HEK293 (cell line): ENCODE measurements around the gene ADAMTS12.

Experiments used
- CTCF ChIA-PET: fragments of 350-600 bp; formaldehyde crosslinking; extraction: SDS; loops from one replicate; lab custom pipeline; 2021; ENCODE audit warnings: antibody characterized with exemption; lab: Yijun Ruan, JAX
- POLR2A ChIA-PET: fragments of 300-600 bp; formaldehyde crosslinking; extraction: SDS; loops from one replicate; lab custom pipeline; 2020; ENCODE audit warnings: antibody characterized with exemption, inconsistent platforms; lab: Yijun Ruan, JAX
- H3K27ac ChIP-seq: fragments of 200-500 bp; sonication (Bioruptor generic); 2 replicates; pipeline ENCODE4 v1.5.1; 2014; ENCODE audit warnings: low read depth, low read length, control low read depth, inconsistent platforms; ENCODE audit errors: extremely low read depth
- H3K36me3 ChIP-seq, 2 experiments: fragments of 200-500 bp in 1 of 2; sonication (Bioruptor generic) in 1 of 2; 1 replicate in 1 of 2; 2 replicates in 1 of 2; pipeline ENCODE4 v1.5.1; 2014 to 2017; ENCODE audit warnings: inconsistent platforms in 2 of 2, low read length in 2 of 2; ENCODE audit not compliant: control insufficient read depth in 2 of 2, insufficient read depth in 1 of 2
- H3K4me1 ChIP-seq: fragments of 200-500 bp; sonication (Bioruptor generic); 2 replicates; pipeline ENCODE4 v1.5.1; 2014; ENCODE audit warnings: mild to moderate bottlenecking, low read length, inconsistent platforms; ENCODE audit not compliant: control insufficient read depth, insufficient read depth
- H3K4me3 ChIP-seq: 2 replicates; pipeline ENCODE4 v1.5.1; 2011; ENCODE audit warnings: low read depth, mild to moderate bottlenecking, control low read depth, low read length, moderate library complexity
- H3K9me3 ChIP-seq: fragments of 200-500 bp; sonication (Bioruptor generic); 2 replicates; pipeline ENCODE4 v1.5.1; 2014; ENCODE audit warnings: low read depth, low read length, inconsistent platforms; ENCODE audit not compliant: control insufficient read depth, insufficient read depth
- IKZF3 ChIP-seq: fragments of 450-650 bp; IDR thresholded peaks from 2 replicates; pipeline ENCODE4 v1.5.0; 2018; ENCODE audit warnings: missing biosample characterization, mild to moderate bottlenecking, missing genetic modification characterization, moderate library complexity
- ZNF10 ChIP-seq: fragments of 450-650 bp; formaldehyde crosslinking; IDR thresholded peaks from 2 replicates; pipeline ENCODE4 v1.5.1; 2017; ENCODE audit warnings: missing biosample characterization, missing genetic modification characterization
- ZNF16 ChIP-seq: fragments of 450-650 bp; formaldehyde crosslinking; IDR thresholded peaks from 2 replicates; pipeline ENCODE4 v1.5.1; 2016; ENCODE audit warnings: low read depth, missing biosample characterization, missing genetic modification characterization
- ZNF202 ChIP-seq: fragments of 450-650 bp; formaldehyde crosslinking; IDR thresholded peaks from 2 replicates; pipeline ENCODE4 v1.5.1; 2016; ENCODE audit warnings: missing biosample characterization, missing genetic modification characterization, borderline replicate concordance
- ZNF211 ChIP-seq: fragments of 450-650 bp; formaldehyde crosslinking; IDR thresholded peaks from 2 replicates; pipeline ENCODE4 v1.5.1; 2016; ENCODE audit warnings: low read depth, missing biosample characterization, missing genetic modification characterization
- ZNF335 ChIP-seq: fragments of 450-650 bp; formaldehyde crosslinking; conservative IDR thresholded peaks from 2 replicates; pipeline ENCODE4 v1.5.1; 2016; ENCODE audit warnings: missing biosample characterization, missing genetic modification characterization
- ZNF350 ChIP-seq: fragments of 450-650 bp; formaldehyde crosslinking; IDR thresholded peaks from 2 replicates; pipeline ENCODE4 v1.5.0; 2017; ENCODE audit warnings: missing biosample characterization, mild to moderate bottlenecking, missing genetic modification characterization
- ZNF423 ChIP-seq: fragments of 450-650 bp; formaldehyde crosslinking; IDR thresholded peaks from 2 replicates; pipeline ENCODE4 v1.5.1; 2016; ENCODE audit warnings: missing biosample characterization, missing genetic modification characterization
- ZNF433 ChIP-seq: fragments of 450-650 bp; formaldehyde crosslinking; IDR thresholded peaks from 2 replicates; pipeline ENCODE4 v1.5.1; 2016; ENCODE audit warnings: missing biosample characterization, missing genetic modification characterization, low read depth
- ZNF473 ChIP-seq: fragments of 450-650 bp; formaldehyde crosslinking; IDR thresholded peaks from 2 replicates; pipeline ENCODE4 v1.5.1; 2017; ENCODE audit warnings: missing biosample characterization, missing genetic modification characterization
- ZNF514 ChIP-seq: fragments of 450-650 bp; formaldehyde crosslinking; IDR thresholded peaks from 2 replicates; pipeline ENCODE4 v1.5.1; 2016; ENCODE audit warnings: missing biosample characterization, missing genetic modification characterization
- ZNF530 ChIP-seq: fragments of 450-650 bp; formaldehyde crosslinking; IDR thresholded peaks from 2 replicates; pipeline ENCODE4 v1.5.1; 2016; ENCODE audit warnings: low read depth, missing biosample characterization, missing genetic modification characterization
- ZNF544 ChIP-seq: fragments of 450-650 bp; formaldehyde crosslinking; IDR thresholded peaks from 2 replicates; pipeline ENCODE4 v1.5.0; 2017; ENCODE audit warnings: missing biosample characterization, missing genetic modification characterization
- ZNF548 ChIP-seq: fragments of 450-650 bp; formaldehyde crosslinking; IDR thresholded peaks from 2 replicates; pipeline ENCODE4 v1.5.1; 2016; ENCODE audit warnings: missing biosample characterization, missing genetic modification characterization
- ZNF561 ChIP-seq: fragments of 450-650 bp; IDR thresholded peaks from 2 replicates; pipeline ENCODE4 v1.5.1; 2018; ENCODE audit warnings: missing biosample characterization, missing genetic modification characterization, borderline replicate concordance
- ZNF677 ChIP-seq: fragments of 450-650 bp; IDR thresholded peaks from 2 replicates; pipeline ENCODE4 v1.5.0; 2018; ENCODE audit warnings: missing biosample characterization, mild to moderate bottlenecking, missing genetic modification characterization, moderate library complexity
- ZNF792 ChIP-seq: fragments of 450-650 bp; formaldehyde crosslinking; IDR thresholded peaks from 2 replicates; pipeline ENCODE4 v1.5.1; 2016; ENCODE audit warnings: missing biosample characterization, missing genetic modification characterization
- TF ChIP-seq, protein P1 (sequence below): fragments of 450-650 bp; formaldehyde crosslinking; IDR thresholded peaks from 2 replicates; pipeline ENCODE4 v1.5.1; 2016; ENCODE audit warnings: missing biosample characterization, missing genetic modification characterization
- TF ChIP-seq, protein P2 (sequence below): fragments of 450-650 bp; formaldehyde crosslinking; IDR thresholded peaks from 2 replicates; pipeline ENCODE4 v1.5.1; 2017; ENCODE audit warnings: missing biosample characterization, missing genetic modification characterization
- TF ChIP-seq, protein P3 (sequence below): fragments of 450-650 bp; formaldehyde crosslinking; IDR thresholded peaks from 2 replicates; pipeline ENCODE4 v1.5.1; 2016; ENCODE audit warnings: missing biosample characterization, missing genetic modification characterization, low read depth
- TF ChIP-seq, protein P4 (sequence below): fragments of 450-650 bp; formaldehyde crosslinking; IDR thresholded peaks from 2 replicates; pipeline ENCODE4 v1.5.1; 2017; ENCODE audit warnings: missing biosample characterization, missing genetic modification characterization
- TF ChIP-seq, protein P5 (sequence below): sonication (generic); formaldehyde crosslinking; IDR thresholded peaks from 2 replicates; pipeline ENCODE4 v1.8.1; 2022; ENCODE audit warnings: mild to moderate bottlenecking, moderate library complexity, missing genetic modification reagents

ADAMTS12 gene

DNA sequence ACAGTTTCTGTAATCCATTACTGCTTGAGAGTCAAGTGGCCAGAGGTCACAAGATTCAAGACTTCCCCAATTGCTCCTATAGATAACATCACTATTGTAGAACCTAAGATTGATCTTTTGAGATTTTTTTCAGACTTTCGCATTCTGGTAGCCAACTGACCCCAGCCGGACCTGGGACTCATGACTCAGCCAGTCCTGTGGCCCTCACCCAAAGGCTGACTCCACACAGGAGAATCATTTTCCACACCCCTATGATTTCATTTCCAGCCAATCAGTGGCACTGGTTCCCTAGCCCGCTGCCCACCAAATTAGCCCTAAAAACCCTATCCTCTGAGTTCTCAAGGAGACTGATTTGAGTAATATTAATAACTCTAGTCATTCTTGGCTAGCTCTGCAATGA, 414.8 kb downstream of the ADAMTS12 start:
- peaks cover 11 to 50% of the 10 kb centered on the region in 2 experiments for H3K36me3 ChIP-seq
- no peak overlapping the region for H3K4me3 ChIP-seq
- H3K9me3 ChIP-seq: no peaks in the 10 kb centered on the region
- no peak overlapping the region for H3K27ac ChIP-seq
- no peaks in the 10 kb centered on the region for H3K4me1 ChIP-seq
- ChIA-PET POLR2A (no interaction called here), CTCF (interaction anchor here (0.5 kb wide), 1 partner anchor 1045 kb away, joined by 3 read pairs; no protein-coding TSS in a partner anchor)
- TF ChIP-seq ZNF211 (tag by site-specific recombination) (no peak), ZNF335 (tag by site-specific recombination) (no peak), ZNF433 (tag by site-specific recombination) (no peak), ZNF350 (tag by site-specific recombination) (no peak), ZNF677 (tag by site-specific recombination) (no peak), ZNF548 (no peak), ZNF473 (no peak), ZNF10 (tag by site-specific recombination) (no peak), IKZF3 (tag by site-specific recombination) (no peak), ZNF544 (tag by site-specific recombination) (no peak)
- TF ChIP-seq, protein P1, sequence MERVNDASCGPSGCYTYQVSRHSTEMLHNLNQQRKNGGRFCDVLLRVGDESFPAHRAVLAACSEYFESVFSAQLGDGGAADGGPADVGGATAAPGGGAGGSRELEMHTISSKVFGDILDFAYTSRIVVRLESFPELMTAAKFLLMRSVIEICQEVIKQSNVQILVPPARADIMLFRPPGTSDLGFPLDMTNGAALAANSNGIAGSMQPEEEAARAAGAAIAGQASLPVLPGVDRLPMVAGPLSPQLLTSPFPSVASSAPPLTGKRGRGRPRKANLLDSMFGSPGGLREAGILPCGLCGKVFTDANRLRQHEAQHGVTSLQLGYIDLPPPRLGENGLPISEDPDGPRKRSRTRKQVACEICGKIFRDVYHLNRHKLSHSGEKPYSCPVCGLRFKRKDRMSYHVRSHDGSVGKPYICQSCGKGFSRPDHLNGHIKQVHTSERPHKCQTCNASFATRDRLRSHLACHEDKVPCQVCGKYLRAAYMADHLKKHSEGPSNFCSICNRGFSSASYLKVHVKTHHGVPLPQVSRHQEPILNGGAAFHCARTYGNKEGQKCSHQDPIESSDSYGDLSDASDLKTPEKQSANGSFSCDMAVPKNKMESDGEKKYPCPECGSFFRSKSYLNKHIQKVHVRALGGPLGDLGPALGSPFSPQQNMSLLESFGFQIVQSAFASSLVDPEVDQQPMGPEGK (tag by site-specific recombination): no peak
- TF ChIP-seq, protein P2, sequence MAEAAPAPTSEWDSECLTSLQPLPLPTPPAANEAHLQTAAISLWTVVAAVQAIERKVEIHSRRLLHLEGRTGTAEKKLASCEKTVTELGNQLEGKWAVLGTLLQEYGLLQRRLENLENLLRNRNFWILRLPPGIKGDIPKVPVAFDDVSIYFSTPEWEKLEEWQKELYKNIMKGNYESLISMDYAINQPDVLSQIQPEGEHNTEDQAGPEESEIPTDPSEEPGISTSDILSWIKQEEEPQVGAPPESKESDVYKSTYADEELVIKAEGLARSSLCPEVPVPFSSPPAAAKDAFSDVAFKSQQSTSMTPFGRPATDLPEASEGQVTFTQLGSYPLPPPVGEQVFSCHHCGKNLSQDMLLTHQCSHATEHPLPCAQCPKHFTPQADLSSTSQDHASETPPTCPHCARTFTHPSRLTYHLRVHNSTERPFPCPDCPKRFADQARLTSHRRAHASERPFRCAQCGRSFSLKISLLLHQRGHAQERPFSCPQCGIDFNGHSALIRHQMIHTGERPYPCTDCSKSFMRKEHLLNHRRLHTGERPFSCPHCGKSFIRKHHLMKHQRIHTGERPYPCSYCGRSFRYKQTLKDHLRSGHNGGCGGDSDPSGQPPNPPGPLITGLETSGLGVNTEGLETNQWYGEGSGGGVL (tag by site-specific recombination): no peak
- TF ChIP-seq, protein P3, sequence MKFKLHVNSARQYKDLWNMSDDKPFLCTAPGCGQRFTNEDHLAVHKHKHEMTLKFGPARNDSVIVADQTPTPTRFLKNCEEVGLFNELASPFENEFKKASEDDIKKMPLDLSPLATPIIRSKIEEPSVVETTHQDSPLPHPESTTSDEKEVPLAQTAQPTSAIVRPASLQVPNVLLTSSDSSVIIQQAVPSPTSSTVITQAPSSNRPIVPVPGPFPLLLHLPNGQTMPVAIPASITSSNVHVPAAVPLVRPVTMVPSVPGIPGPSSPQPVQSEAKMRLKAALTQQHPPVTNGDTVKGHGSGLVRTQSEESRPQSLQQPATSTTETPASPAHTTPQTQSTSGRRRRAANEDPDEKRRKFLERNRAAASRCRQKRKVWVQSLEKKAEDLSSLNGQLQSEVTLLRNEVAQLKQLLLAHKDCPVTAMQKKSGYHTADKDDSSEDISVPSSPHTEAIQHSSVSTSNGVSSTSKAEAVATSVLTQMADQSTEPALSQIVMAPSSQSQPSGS (tag by site-specific recombination): no peak
- TF ChIP-seq, protein P4, sequence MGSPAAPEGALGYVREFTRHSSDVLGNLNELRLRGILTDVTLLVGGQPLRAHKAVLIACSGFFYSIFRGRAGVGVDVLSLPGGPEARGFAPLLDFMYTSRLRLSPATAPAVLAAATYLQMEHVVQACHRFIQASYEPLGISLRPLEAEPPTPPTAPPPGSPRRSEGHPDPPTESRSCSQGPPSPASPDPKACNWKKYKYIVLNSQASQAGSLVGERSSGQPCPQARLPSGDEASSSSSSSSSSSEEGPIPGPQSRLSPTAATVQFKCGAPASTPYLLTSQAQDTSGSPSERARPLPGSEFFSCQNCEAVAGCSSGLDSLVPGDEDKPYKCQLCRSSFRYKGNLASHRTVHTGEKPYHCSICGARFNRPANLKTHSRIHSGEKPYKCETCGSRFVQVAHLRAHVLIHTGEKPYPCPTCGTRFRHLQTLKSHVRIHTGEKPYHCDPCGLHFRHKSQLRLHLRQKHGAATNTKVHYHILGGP (tag by site-specific recombination): no peak

DNA sequence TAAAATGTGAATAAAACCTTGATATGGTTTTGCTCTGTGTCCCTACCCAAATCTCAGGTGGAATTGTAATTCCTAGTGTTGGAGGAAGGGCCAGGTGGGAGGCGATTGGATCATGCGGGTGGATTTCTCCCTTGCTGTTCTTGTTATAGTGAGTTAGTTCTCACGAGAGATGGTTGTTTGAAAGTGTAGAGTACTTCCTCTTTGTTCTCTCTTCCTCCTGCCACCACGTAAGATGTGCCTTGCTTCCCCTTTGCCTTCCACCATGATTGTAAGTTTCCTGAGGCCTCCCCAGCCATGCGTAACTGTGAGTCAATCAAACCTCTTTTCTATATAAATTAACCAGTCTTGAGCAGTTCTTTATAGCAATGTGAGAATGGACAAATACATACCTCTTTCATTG, 416.1 kb downstream of the ADAMTS12 start:
- H3K36me3 ChIP-seq: peaks cover 23 to 63% of the 10 kb centered on the region in 2 experiments
- ChIA-PET CTCF (interaction anchor here (0.6 kb wide), 1 partner anchor 458 kb away, joined by 3 read pairs; no protein-coding TSS in a partner anchor), POLR2A (no interaction called here)
- no peaks in the 10 kb centered on the region for H3K4me1 ChIP-seq
- H3K27ac ChIP-seq: no peak overlapping the region
- no peaks in the 10 kb centered on the region for H3K9me3 ChIP-seq
- H3K4me3 ChIP-seq: no peak overlapping the region
- TF ChIP-seq, protein P5, sequence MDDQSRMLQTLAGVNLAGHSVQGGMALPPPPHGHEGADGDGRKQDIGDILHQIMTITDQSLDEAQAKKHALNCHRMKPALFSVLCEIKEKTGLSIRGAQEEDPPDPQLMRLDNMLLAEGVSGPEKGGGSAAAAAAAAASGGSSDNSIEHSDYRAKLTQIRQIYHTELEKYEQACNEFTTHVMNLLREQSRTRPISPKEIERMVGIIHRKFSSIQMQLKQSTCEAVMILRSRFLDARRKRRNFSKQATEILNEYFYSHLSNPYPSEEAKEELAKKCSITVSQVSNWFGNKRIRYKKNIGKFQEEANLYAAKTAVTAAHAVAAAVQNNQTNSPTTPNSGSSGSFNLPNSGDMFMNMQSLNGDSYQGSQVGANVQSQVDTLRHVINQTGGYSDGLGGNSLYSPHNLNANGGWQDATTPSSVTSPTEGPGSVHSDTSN (CRISPR knock-in tag): no peak
- no peak for TF ChIP-seq ZNF561 (tag by site-specific recombination)
- TF ChIP-seq ZNF423: no peak
- TF ChIP-seq ZNF202 (tag by site-specific recombination): no peak
- no peak for TF ChIP-seq ZNF530 (tag by site-specific recombination)
- TF ChIP-seq ZNF514 (tag by site-specific recombination): no peak
- no peak for TF ChIP-seq ZNF16
- TF ChIP-seq ZNF792: no peak
